ENCODE results near the gene LONP2.

DNA sequence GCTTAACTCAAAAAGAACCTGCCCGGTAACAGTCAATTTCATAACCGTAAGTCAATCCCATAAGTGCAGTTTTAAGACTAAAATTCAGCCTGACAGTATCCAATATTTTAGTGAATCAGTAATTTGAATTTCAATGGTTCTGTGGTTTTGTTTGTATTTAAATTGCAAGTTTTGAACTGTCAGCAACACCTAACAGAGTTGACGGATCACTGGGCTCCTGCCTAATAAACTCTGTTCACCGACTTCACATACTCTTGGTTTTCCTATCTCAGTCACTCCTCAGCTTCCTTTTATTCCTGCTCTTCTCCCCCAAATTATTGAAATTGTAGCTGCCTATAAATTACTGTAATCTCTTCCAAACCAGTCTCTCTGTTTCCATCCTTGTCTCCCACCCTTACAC lies 128.6 kb downstream of the LONP2 start:
- no peak for TF ChIP-seq POLR2A (IDR thresholded peaks at IDR 0.05; ENCODE audit: low read depth, low read length)
- no peak for TF ChIP-seq TAF1 (IDR thresholded peaks at IDR 0.05; ENCODE audit: borderline replicate concordance, low read depth, low read length)

Data from GM12892 (cell line).